ENCODE measurements around the gene SDK1.

DNA sequence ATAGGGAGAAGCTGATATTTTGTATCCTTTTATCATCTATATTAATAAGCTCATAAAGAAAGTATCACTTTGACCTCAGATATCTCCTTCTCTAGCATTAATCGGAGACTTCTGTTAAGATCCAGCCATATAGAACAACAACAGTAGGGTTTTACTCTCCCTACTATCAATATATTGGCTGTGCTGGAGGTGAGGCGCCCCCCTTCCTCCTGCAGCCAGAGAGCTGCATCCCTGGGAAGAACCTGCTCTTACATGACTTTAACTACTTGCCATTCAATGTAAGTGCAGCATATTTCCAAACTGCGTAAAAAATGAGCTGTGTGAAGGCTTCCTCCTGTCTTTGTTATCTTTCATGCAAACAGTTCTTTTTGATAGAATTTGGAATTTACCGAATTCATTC, 247.8 kb downstream of the SDK1 start:
- TF ChIP-seq, protein P1, sequence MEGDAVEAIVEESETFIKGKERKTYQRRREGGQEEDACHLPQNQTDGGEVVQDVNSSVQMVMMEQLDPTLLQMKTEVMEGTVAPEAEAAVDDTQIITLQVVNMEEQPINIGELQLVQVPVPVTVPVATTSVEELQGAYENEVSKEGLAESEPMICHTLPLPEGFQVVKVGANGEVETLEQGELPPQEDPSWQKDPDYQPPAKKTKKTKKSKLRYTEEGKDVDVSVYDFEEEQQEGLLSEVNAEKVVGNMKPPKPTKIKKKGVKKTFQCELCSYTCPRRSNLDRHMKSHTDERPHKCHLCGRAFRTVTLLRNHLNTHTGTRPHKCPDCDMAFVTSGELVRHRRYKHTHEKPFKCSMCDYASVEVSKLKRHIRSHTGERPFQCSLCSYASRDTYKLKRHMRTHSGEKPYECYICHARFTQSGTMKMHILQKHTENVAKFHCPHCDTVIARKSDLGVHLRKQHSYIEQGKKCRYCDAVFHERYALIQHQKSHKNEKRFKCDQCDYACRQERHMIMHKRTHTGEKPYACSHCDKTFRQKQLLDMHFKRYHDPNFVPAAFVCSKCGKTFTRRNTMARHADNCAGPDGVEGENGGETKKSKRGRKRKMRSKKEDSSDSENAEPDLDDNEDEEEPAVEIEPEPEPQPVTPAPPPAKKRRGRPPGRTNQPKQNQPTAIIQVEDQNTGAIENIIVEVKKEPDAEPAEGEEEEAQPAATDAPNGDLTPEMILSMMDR (IDR thresholded peaks at IDR 0.05): no peak
- no peak for TF ChIP-seq POLR2AphosphoS5 (IDR thresholded peaks at IDR 0.05; ENCODE audit: insufficient read depth in 1 of 2, low read depth in 1 of 2)
- TF ChIP-seq POLR2A (IDR thresholded peaks at IDR 0.05): no peak

Measured in vagina (tissue), 2 donors.